ENCODE measurements around the gene DAGLA. TPM values are rescaled to one million over a fixed set of nuclear protein-coding genes. Genes with fewer than 3 reads are reported as not detected.

The DAGLA gene
- total RNA-seq, 1 experiment from 2014 or later, result 4.5 TPM

DNA sequence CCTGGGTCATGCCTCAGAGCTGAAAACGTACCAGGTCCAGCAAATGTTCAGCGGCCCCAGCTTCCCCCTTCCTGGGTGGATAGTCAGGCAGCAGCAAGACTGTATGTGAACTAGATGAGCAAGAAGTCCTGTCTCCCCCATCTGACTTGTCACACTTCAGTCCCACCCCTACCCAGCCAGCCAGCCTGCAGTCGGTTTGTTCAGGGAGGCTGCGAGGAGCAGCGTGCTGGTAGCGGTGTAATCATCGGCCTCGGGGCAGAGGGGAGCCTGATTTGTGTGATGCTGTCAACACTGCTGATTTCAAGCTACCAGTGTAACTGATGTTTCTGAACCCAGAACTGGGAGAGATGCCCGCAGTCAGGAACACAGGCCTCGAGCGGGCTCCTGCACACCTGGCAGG lies 102.7 kb downstream of the DAGLA start:
- Histone ChIP-seq H3K23ac (ENCODE audit: insufficient read length, low read depth, low read length) (no peak overlapping the region), H3K56ac (ENCODE audit: insufficient read length, low read depth, low read length) (no peak overlapping the region), H2BK120ac (ENCODE audit: low read depth, low read length, poor library complexity, severe bottlenecking) (no peak overlapping the region), H3K79me1 (ENCODE audit: insufficient read depth, low read depth, low read length, poor library complexity, severe bottlenecking) (no peaks in the 10 kb centered on the region), H3K79me2 (ENCODE audit: insufficient read depth, low read length) (no peaks in the 10 kb centered on the region), H4K8ac (replicated peaks; ENCODE audit: insufficient read length, low read depth, low read length) (no peak overlapping the region), H4K91ac (ENCODE audit: insufficient read length, low read depth, low read length) (no peak overlapping the region), H3K4ac (ENCODE audit: low read depth, low read length) (no peak overlapping the region), H3K27me3 (ENCODE audit: insufficient read depth, low read length) (no peaks in the 10 kb centered on the region), H2BK20ac (ENCODE audit: low read depth, low read length, poor library complexity, severe bottlenecking) (no peak overlapping the region), H2BK12ac (ENCODE audit: insufficient read length, low read depth, low read length) (no peak overlapping the region), H2BK5ac (ENCODE audit: insufficient read length, low read length) (no peak overlapping the region), H2AK5ac (ENCODE audit: insufficient read length, low read length) (no peak overlapping the region), H3K18ac (ENCODE audit: insufficient read length, low read depth, low read length) (no peak overlapping the region), H3T11ph (ENCODE audit: low read length) (no peak overlapping the region), H3K27ac (ENCODE audit: insufficient read length, low read depth, low read length) (no peak overlapping the region), H3K4me2 (ENCODE audit: insufficient read depth, insufficient read length, low read length) (no peak overlapping the region), H2BK15ac (ENCODE audit: low read depth, low read length) (no peak overlapping the region), H3K9me3 (ENCODE audit: control insufficient read depth, low read depth, low read length) (no peaks in the 10 kb centered on the region), H3K23me2 (ENCODE audit: insufficient read length, low read depth, low read length, poor library complexity, severe bottlenecking) (no peaks in the 10 kb centered on the region), H4K20me1 (ENCODE audit: control insufficient read depth, insufficient read depth, insufficient read length) (no peaks in the 10 kb centered on the region), H2AFZ (ENCODE audit: low read length) (no peak overlapping the region), H3K9ac (ENCODE audit: extremely low read depth, insufficient read length, low read length) (no peak overlapping the region), H3K14ac (ENCODE audit: insufficient read depth, low read length) (no peak overlapping the region), H3K4me1 (ENCODE audit: insufficient read depth, low read length) (no peaks in the 10 kb centered on the region), H4K5ac (ENCODE audit: insufficient read length, low read depth, low read length) (no peak overlapping the region)
- Mint-ChIP-seq H3K4me3 (no peak overlapping the region), H3K36me3 (ENCODE audit: insufficient read depth in 1 of 3, low read depth in 3 of 3) (peaks cover 16 to 56% (median 49%) of the 10 kb centered on the region in 3 experiments), H3K9me3 (peaks cover 0 to 2% of the 10 kb centered on the region in 2 experiments; a peak in 2 of 5 replicates), H3K27me3 (ENCODE audit: low read depth) (peaks cover 2% of the 10 kb centered on the region; the same call in 1 of the 2 replicates), H3K4me1 (peaks cover 9 to 12% of the 10 kb centered on the region in 2 experiments; a peak in 2 of 4 replicates), H3K27ac (no peak overlapping the region; a peak in 1 of 7 replicates)
- TF ChIP-seq CTCF (conservative IDR thresholded peaks at IDR 0.05), result no peak
- no CpG with 5 or more reads among the region's 11 CpGs for WGBS (ENCODE audit: extremely low coverage, insufficient read length, low lambda C conversion rate)
- no peak for DNase-seq

All from H9 (cell line).